SKM-1 (cell line): ENCODE data around the gene KCTD2.
A peak's percentile ranks its signal among the peaks of the same experiment; 100 is the strongest.
"Not testable (repeated sequence)": the region's sequence is repeated elsewhere in the genome, so short reads cannot be mapped to it uniquely, and the experiment has no call there.

Source experiments
- DNase-seq: peaks from one replicate; lab custom pipeline; 2025; ENCODE audit not compliant: unreplicated experiment; lab: John Stamatoyannopoulos, UW

KCTD2 gene

DNA sequence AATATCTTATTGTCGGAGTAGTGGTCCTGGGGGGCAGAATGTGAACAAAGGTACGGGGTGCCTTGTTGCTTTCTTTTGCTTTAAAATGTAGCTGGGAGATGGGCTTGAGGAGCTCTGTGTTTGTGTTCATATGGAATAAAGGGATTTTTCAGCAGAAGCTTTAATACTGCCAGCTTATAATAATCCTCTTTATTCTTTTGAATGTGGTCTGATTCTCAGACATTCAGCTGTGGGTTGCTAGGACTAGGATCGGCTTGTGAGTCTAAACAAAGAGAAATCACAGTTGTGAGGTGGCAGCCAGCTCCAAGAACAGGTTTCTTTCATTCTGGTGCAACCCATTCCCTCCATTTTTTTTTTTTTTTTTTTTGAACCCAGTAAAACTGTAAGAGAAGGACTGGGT lies 27.3 kb upstream of the KCTD2 start:
- DNase-seq = no peak

DNA sequence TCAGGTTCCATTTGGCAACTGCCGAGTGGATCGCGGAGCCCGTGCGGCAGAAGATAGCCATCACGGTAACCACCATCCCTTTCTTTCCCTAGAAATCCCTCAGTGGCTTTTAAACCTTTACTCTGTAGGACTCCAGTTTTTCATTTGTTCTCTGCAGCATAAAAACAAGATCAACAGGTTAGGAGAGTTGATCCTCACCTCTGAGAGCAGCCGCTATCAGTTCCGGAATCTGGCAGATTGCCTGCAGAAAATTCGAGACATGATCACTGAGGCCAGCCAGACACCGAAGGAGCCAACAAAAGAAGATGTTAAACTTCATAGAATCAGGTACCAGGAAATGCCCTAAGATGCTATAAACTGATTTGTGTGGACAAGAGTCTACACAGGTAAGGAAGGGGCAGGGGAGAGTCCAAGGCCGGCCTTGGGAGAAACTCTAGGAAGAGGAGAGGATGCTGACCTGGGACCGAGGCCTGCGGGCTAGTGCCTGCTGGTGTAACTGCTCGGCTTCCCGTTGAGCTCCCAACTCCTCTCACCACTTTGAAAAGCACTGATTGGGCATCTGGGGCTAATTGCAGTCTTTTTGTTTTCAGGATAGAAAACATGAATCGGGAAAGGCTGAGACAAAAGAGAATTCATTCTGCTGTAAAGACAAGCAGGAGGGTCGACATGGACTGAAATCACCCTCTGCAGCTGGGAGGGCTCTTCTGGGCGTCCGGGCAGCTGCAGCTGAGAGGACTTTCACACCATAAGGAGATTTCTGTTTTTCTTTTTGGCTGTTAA lies 26.5 kb upstream of the KCTD2 start:
- DNase-seq = no peak

DNA sequence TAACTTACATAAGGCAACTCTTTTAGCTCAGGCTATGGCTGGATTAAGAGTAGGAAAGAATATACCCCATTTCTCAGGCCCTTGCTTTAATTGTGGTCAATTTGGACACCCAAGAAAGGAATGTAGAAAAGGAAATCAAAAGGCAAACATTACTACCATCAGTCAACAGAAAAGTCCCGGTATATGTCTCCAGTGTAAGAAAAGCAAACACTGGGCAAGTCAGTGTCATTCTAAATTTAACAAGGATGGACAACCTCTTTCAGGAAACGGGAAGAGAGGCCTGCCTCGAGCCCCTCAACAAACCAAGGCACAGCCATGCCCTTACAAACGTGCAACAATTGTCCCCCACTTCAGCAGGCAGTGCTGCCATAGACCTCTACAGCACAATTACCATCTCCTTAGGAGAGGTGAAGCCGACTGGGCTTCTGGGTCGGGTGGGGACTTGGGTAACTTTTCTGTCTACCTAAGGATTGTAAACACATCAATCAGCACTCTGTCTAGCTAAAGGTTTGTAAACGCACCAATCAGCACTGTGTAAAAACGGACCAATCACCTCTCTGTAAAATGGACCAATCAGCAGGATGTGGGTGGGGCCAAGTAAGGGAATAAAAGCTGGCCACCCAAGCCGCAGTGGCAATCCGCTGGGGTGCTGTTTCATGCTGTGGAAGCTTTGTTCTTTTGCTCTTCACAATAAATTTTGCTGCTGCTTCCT lies 22.2 kb upstream of the KCTD2 start:
- DNase-seq = no peak

DNA sequence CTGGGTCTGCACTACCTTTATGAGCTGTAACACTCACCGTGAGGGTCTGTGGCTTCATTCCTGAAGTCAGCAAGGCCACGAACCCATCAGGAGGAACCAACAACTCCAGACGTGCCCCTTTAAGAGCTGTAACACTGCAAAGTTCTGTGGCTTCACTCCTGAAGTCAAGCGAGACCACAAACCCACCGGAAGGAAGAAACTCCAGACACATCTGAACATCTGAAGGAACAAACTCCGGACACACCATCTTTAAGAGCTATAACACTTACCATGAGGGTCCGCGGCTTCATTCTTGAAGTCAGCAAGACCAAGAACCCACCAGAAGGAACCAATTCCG lies 21.7 kb upstream of the KCTD2 start:
- not testable (repeated sequence) for DNase-seq

DNA sequence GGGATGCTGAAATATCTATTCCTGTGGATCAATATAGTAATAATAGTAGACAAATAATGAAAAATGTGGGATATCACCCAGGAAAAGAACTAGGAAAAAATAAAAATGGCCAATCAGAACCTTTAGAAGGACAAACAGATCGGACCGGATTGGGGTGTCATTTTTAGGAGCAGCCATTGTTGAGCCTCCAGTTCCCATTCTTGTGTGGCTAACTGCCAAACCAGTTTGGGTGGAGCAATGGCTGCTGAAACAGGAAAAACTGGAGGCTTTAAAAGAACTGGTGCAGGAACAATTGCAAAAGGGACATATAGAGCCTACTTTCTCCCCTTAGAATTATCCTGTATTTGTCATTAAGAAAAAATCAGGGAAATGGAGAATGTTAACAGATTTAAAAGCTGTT lies 20.4 kb upstream of the KCTD2 start:
- not testable (repeated sequence) for DNase-seq

DNA sequence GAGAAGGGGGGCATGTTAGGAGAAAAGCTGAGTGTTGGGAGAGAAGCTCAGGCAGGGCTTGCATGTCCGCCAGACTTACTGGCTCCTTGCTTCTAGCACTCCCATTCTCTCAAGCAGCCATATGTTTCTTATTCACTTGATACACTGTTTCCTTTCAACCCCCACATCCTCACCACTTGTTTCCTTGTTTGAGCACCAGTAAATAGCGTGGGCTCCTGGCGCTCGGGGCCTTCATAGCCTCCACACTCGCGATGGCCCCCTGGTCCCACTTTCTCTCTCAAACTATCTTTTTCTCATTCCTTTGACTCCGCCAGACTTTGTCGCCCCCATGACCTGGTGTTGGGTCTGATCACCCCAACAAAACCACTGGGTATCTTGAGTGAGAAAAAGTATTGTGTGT lies 16.9 kb upstream of the KCTD2 start:
- no peak for DNase-seq

DNA sequence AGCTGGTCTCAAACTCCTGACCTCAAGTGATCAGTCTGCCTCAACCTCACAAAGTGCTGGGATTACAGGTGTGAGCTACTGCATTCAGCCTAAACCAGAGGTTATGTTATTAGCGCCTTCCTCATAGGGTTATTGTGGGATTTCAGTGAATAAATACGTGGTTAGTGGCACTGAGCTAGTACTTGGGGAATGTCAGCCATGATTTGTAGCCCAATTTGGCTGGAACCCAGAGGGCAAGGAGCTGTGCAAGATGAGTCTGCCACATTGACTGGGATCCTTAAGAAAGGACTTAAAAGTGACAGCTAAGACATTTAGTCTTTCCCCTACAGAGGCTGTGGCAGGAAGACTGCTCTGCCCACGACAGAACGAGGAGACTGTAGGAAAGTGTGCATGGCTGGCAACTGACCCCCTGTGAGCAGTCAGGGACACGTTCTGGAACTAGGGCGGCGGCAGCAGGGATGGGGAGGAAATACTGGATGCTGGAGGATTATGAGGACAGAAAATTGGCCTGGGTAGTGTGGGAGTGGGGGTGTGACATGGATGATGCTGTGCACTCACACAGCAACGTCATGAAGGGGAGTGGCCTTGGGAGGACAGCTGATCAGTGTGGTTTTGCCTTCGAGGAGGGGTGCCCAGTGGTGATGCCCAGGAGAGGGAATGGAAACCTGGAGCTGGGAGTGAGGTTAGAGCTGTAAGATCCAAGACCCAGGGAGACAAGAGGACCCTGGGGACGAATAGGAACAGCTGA lies 14.9 kb upstream of the KCTD2 start:
- no peak for DNase-seq

DNA sequence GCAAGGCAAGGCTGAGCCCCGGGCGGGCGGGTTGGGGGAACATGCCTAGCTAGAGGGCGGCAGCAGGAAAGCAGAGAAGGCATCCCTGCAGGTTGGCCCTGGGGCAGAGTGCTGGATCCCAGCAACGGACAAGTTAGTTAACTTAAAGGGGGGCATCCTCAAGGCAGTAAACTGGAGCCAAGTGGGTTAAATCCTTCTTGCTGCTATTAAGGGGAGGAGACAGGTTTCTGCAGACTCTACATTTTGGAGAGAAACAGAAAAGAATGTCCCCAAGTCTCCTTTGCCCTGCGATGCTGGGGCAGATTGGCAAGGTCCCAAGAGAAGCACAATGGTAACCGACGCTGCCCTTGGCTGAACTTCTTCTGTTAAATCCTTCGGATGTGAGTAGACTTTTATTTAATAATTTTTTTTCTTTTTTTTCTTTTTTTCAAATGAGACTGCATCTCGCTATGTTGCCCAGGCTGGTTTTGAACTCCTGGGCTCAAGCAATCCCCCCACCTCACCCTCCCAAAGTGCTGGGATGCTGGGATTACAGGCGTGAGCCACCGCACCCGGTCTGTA lies 14.2 kb upstream of the KCTD2 start:
- DNase-seq = no peak

DNA sequence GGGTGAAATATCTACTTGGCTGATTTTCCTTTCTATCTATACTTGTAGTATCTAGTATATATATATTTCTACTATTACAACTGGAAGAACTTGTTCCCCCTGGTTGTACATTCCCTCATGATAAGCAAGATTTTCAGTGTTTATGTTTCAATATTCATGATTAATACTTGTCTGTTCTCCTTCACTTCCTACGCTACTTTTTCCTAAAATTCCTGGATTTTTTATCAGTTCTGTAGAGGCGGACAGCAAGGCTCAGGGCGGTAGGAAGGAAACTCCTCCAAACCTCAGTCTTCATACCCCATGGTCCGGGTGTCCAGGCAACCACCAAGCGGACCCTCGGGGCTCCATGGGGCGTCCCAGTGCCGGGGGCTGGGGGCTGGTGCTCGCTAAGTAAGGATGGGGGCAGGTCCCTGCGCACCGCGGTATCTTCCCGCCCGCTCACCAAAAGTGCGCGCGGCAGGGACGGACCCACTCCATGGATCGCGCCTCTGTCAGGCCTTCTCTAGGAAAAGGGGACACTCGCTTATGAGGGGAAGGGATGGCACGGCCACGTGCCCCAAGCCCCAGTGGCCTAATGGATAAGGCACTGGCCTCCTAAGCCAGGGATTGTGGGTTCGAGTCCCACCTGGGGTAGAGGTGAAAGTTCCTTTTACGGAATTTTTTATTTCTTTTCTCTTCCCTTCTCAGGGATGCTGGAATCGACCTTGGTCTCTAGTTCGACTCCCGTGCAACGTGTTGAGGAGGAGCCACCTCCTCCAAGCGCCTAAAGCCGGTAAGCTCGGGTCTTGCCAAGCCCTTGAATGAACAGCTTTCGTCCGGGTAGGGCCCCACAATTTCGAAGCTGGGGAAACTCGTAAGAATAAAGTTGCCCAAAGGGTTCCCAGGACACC lies 13.4 kb upstream of the KCTD2 start:
- DNase-seq = peak; percentile 69

DNA sequence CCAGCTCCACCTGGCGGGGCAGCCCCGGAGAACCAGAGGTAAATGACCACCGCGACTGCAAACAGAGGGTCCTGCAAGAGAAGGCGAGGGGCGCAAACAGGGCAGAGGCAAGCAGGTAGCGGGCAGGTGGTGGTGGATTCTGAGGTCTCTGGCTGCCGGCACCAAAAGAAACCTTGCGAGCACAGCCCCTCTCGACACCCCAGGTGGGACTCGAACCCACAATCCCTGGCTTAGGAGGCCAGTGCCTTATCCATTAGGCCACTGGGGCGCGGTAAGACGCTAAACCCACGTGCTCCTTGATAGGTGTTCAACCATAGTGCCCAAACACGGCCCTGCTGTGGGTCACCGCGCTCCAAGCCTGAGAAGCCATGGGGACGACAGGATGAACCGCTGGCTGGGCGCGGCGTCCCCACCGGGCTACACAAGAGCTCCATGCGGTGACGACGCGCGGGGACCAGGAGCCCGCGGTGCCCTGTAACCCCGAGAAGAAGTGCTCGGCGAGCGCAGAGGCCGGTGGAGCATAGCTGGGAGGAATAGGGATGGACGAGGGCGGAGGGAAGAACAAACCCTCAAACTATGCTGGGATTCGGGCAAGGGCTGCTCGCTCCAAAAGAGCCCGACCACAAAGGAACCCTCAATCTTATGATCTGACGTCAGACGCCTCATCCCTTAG lies 12.7 kb upstream of the KCTD2 start:
- peak; percentile 48 for DNase-seq

DNA sequence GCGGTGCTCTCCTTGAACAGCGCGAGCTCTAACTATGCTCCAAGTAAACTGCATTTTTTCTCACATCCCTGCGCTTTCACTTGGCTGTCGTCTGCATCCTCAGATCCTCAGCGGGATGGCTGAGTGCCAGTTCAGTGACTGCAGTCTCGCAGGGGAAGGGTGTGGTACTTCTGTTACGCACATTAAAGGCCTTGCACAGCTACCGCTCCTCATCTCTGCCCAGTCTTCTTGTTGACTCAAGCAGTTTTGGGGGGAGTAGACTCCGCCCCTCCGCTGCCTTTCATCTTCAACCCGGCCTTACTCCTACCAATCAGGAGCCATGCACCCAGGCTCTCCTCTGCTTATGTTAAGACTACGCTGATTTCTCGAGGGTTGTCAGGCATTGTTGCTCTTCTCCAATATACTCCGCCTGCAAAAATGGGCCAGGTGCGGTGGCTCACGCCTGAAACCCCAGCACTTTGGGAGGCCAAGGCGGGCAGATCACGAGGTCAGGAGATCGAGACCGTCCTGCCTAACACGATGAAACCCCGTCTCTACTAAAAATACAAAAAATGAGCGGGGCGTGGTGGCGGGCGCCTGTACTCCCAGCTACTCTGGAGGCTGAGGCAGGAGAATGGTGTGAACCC lies 10.3 kb upstream of the KCTD2 start:
- DNase-seq = no peak

DNA sequence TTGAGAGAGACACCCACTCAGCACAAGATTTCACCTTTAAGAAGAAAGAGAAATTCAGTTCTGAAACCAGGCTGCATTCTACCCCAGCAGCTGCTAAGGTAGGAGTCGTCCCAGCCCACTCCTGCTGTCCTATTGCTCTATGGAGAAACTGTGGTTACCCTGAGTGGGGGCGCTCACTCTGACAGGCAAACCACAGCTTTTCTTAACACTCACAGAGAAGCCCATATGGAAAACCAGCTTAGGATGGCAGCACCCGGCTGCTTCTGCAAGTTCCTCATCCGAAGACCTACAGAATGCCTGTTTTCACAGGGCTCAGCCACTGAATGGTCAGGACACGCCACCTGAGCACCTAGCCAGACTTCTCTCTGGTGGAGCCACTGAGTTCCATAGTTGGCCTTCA lies 7.8 kb upstream of the KCTD2 start:
- peak; percentile 58 for DNase-seq

DNA sequence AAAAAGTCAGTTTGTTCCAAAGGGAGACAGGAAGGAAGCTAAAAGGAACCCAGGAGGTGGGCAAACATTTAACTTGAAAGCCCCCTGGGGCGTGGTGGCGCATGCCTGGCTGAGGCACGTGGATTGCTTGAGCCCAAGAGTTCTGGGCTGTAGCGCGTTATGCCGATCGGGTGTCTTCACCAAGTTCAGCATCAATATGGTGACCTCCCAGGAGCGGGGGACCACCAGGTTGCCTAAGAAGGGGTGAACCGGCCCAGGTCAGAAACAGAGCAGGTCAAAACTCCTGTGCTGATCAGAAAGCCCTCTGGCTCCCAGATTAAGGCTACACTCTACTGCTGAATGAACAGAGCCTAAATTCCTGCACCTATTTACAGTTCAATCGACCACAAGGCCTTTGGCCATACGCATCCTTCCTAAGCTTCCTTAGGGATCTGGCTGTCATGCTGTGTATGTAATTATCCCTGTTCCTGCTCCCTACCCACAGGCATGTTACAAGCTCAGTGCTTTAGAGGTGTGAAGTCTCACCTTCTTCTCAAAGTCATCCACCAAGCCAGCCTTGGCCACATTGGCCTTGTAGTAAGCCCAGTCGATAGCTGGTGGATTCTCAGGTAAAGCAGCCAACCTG lies 5.3 kb upstream of the KCTD2 start:
- no peak for DNase-seq

DNA sequence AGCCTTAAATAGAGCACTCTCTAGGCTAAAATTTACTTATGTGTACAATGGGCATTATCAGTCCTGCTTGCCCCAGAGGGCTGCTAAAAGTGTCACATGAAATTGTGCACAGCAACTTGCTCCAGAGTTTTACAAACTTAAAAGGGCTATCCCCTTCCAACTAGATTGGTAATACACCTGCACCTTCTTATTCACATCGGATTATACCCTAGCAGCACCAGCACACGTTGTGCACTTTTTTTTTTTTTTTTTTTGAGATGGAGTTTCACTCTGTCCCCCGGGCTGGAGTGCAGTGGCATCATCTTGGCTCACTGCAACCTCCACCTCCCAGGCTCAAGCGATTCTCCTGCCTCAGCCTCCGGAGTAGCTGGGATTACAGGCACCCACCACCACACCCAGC lies 3.2 kb upstream of the KCTD2 start:
- DNase-seq = not testable (repeated sequence)

DNA sequence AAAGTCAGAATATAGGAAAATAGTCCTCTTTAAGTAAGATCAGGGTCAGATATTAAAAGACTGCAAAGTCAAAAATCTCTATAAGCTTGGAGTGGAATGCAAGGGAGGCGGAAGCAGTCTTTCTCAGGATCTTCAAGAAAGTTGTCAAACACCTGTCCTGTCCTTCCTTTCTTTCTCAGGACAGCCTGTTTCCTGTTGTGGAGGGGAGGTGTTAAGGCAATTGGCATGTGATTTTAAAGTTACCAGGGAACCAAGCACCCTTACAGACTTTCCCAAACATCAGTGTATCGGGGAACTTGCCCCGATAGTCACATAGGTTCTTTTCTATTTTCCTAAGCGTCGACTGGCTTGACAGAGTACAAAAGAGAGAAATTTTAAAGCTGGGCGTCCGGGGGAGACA lies 2.3 kb upstream of the KCTD2 start:
- DNase-seq = no peak

DNA sequence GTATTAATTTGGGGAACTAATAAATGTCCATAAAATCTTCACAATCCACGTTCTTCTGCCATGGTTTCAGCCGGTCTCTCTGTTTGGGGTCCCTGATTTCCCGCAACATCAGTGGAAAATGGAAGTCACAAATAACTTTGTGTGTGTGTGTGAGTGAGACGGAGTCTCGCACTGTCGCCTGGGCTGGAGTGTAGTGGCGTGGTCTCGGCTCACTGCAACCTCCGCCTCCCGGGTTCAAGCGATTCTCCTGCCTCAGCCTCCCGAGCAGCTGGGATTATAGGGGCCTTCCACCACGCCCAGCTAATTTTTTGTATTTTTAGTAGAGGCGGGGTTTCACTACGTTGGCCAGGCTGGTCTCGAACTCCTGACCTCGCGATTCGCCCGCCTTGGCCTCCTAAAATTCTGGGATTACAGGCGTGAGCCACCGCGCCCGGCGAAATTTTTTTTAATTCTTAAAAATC lies 1.0 kb upstream of the KCTD2 start:
- DNase-seq = not testable (repeated sequence)

DNA sequence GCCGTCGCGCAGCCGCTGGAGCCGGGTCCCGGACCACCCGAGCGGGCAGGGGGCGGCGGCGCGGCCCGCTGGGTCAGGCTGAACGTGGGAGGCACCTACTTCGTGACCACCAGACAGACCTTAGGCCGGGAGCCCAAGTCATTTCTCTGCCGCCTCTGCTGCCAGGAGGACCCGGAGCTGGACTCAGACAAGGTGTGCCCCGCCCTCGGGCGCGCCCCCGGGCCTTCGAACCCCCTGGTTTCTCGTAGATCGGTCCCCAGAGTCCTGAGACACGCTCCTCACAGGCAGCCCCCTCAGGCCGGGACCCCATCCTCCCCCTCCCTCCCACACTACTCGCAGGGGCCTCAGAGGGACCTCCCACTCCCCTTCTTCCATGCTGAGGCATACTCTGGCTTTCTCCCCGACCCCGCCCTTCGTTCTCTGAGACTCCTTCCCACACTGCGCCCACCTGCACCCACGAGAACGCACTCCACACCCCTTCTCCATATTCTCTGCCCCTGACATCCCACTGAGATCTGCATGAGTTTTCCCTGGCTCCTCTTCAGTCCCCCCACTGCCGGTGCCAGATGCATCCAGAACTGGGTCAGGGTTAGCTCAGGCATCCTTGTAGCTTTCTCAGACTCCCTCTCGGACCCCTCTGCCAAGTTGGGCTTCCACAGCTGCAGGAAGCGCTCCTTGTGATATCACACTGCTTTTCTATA lies 523 bp downstream of the KCTD2 start:
- no peak for DNase-seq

DNA sequence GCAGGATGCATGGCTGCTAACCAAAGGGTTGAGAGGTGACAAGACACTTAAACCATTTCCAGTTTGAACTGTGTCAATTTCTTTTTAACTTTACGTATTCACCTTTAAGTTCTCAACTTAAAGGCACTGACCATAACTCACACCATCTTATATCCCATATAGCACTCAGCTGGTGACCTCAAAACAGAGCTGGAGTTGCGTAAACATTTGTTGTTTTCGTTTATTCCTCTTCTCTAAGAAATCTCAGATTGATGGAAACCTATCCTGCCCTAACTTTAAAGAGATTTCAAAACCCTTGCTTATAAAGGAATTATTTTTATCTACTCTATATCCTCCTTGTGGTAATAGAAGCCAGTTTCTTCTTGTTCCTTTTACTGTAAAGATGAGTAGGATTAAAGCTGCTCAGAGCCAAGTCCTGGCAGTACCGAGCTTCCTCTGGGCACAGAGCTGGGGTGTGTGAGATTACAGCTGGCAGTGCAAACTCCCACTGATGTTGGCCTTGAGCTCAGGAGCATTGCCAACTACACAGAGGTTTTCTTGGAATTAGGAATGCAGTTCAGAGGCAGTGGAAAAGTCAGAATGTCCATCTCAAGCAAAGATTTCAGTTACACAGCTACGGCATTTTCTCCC lies 1.3 kb downstream of the KCTD2 start:
- DNase-seq = no peak
